SK-N-SH treated with all-trans-retinoic acid at 6 μM for 48 hours (cell line): Measurements from ENCODE around the gene ZNF618.
A peak's percentile ranks its signal among the peaks of the same experiment; 100 is the strongest.
"Not testable (repeated sequence)": the region's sequence is repeated elsewhere in the genome, so short reads cannot be mapped to it uniquely, and the experiment has no call there.

Source experiments
- ATAC-seq: fragments of 200-7000 bp; cut with Tn5 transposase; 3 replicates; pipeline ENCODE4 v1.9.1; 2020; ENCODE audit warnings: mild to moderate bottlenecking, moderate library complexity
- ARNTL ChIP-seq: fragments of 450-650 bp; formaldehyde crosslinking; IDR thresholded peaks from 2 replicates; pipeline ENCODE4 v1.5.0; 2020; ENCODE audit warnings: low read depth, mild to moderate bottlenecking, moderate library complexity, borderline replicate concordance
- BACH2 ChIP-seq: fragments of 250-450 bp; sonication (Bioruptor Pico); IDR thresholded peaks from 2 replicates; pipeline ENCODE4 v1.9.0; 2021; ENCODE audit warnings: mild to moderate bottlenecking, borderline replicate concordance
- CSDC2 ChIP-seq: fragments of 250-450 bp; sonication (Bioruptor Pico); IDR thresholded peaks from 2 replicates; pipeline ENCODE4 v1.5.0; 2020; ENCODE audit warnings: mild to moderate bottlenecking, moderate library complexity
- ESRRG ChIP-seq: fragments of 250-450 bp; sonication (Bioruptor Pico); IDR thresholded peaks from 2 replicates; pipeline ENCODE4 v1.6.1; 2021; ENCODE audit warnings: mild to moderate bottlenecking
- GLIS3 ChIP-seq: fragments of 250-450 bp; sonication (Bioruptor Pico); IDR thresholded peaks from 2 replicates; pipeline ENCODE4 v1.5.0; 2020; ENCODE audit warnings: mild to moderate bottlenecking, moderate library complexity
- OSR1 ChIP-seq: fragments of 250-450 bp; sonication (Bioruptor Pico); IDR thresholded peaks from 2 replicates; pipeline ENCODE4 v1.8.0; 2022; ENCODE audit warnings: moderate library complexity, mild to moderate bottlenecking, inconsistent platforms
- PPARA ChIP-seq: fragments of 250-450 bp; sonication (Bioruptor Pico); IDR thresholded peaks from 2 replicates; pipeline ENCODE4 v1.5.0; 2020; ENCODE audit warnings: mild to moderate bottlenecking, borderline replicate concordance
- RARB ChIP-seq: fragments of 250-450 bp; sonication (Bioruptor Pico); IDR thresholded peaks from 2 replicates; pipeline ENCODE4 v1.8.0; 2021; ENCODE audit warnings: mild to moderate bottlenecking, moderate library complexity
- SNAI2 ChIP-seq: fragments of 250-450 bp; sonication (Bioruptor Pico); IDR thresholded peaks from 2 replicates; pipeline ENCODE4 v1.5.0; 2020; ENCODE audit warnings: mild to moderate bottlenecking, moderate library complexity
- TCF4 ChIP-seq: fragments of 250-450 bp; sonication (Bioruptor Pico); IDR thresholded peaks from 2 replicates; pipeline ENCODE4 v1.8.0; 2021; ENCODE audit warnings: mild to moderate bottlenecking, moderate library complexity, borderline replicate concordance
- TOX ChIP-seq: fragments of 250-450 bp; sonication (Bioruptor Pico); IDR thresholded peaks from 2 replicates; pipeline ENCODE4 v1.8.0; 2021; ENCODE audit warnings: mild to moderate bottlenecking, moderate library complexity, borderline replicate concordance
- ZC3H10 ChIP-seq: fragments of 250-450 bp; sonication (Bioruptor Pico); IDR thresholded peaks from 2 replicates; pipeline ENCODE4 v1.5.1; 2021; ENCODE audit warnings: mild to moderate bottlenecking, moderate library complexity
- ZFP3 ChIP-seq: fragments of 250-450 bp; sonication (Bioruptor Pico); IDR thresholded peaks from 2 replicates; pipeline ENCODE4 v1.5.0; 2020; ENCODE audit warnings: mild to moderate bottlenecking, moderate library complexity
- ZFP30 ChIP-seq: fragments of 450-650 bp; formaldehyde crosslinking; IDR thresholded peaks from 2 replicates; pipeline ENCODE4 v1.5.0; 2022; ENCODE audit warnings: mild to moderate bottlenecking, moderate library complexity
- ZNF565 ChIP-seq: fragments of 450-650 bp; formaldehyde crosslinking; conservative IDR thresholded peaks from 2 replicates; pipeline ENCODE4 v1.5.0; 2020; ENCODE audit warnings: low read depth, mild to moderate bottlenecking, moderate library complexity
- ZNF70 ChIP-seq: fragments of 450-650 bp; formaldehyde crosslinking; IDR thresholded peaks from 2 replicates; pipeline ENCODE4 v1.5.0; 2020; ENCODE audit warnings: mild to moderate bottlenecking, moderate library complexity
- ZNF8 ChIP-seq: fragments of 450-650 bp; formaldehyde crosslinking; IDR thresholded peaks from 2 replicates; pipeline ENCODE4 v1.5.0; 2020; ENCODE audit warnings: mild to moderate bottlenecking, moderate library complexity
- TF ChIP-seq, protein P1 (sequence below): fragments of 250-450 bp; sonication (Bioruptor Pico); IDR thresholded peaks from 2 replicates; pipeline ENCODE4 v1.5.1; 2021; ENCODE audit warnings: mild to moderate bottlenecking, moderate library complexity
- TF ChIP-seq, protein P2 (sequence below): fragments of 250-450 bp; sonication (Bioruptor Pico); IDR thresholded peaks from 2 replicates; pipeline ENCODE4 v1.8.0; 2020; ENCODE audit warnings: mild to moderate bottlenecking, moderate library complexity, borderline replicate concordance
- TF ChIP-seq, protein P3 (sequence below): fragments of 250-450 bp; sonication (Bioruptor Pico); IDR thresholded peaks from 2 replicates; pipeline ENCODE4 v1.5.1; 2020; ENCODE audit warnings: low read depth, mild to moderate bottlenecking, moderate library complexity
- TF ChIP-seq, protein P4 (sequence below): fragments of 250-450 bp; sonication (Bioruptor Pico); IDR thresholded peaks from 2 replicates; pipeline ENCODE4 v1.8.0; 2021; ENCODE audit warnings: low read depth, mild to moderate bottlenecking, moderate library complexity, borderline replicate concordance
- TF ChIP-seq, protein P5 (sequence below): fragments of 250-450 bp; sonication (Bioruptor Pico); IDR thresholded peaks from 2 replicates; pipeline ENCODE4 v1.5.0; 2020; ENCODE audit warnings: mild to moderate bottlenecking, moderate library complexity

Gene ZNF618

DNA sequence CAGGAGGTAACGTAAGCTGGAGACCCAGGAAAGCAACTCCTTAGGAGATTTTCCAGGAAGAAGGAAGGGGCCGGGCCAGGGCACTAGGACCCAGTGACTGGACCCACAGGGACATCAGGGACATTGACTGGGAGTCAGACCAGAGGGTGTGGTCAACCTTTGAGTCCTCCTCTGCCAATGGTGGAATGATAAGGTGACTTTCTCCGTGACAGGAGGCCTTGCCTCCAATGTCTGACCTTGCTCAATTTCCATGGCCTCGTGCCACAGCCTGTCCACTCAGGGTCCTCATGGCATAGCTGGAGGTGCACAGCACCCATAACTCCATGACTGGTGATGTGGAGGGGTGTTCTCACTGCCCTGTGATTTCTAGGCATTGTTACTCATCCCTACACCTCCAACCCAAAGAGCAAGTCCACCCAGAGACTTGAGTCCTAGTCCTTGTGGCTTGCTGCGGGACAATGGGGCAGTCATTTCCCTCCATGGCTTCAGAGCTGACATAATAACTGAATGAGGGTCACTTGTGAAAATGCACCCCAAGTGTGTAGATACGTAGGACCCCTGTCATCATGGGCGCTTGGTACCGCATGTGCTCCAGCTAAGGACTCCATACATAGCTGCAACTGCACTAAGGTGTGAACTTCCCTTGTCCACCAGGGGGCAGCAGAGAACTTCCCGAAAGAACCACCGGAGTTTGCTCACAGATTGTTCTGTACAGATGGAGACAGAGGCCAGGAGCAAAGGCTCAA is 206.1 kb downstream of the ZNF618 start:
- ATAC-seq: peak; percentile 99
- TF ChIP-seq ZNF70 (CRISPR knock-in tag): no peak
- TF ChIP-seq BACH2 (CRISPR knock-in tag): no peak
- no peak for TF ChIP-seq RARB
- no peak for TF ChIP-seq GLIS3 (CRISPR knock-in tag)
- TF ChIP-seq ARNTL (CRISPR knock-in tag): no peak
- TF ChIP-seq OSR1 (CRISPR knock-in tag): no peak
- TF ChIP-seq ZFP30 (CRISPR knock-in tag): no peak
- TF ChIP-seq TCF4 (CRISPR knock-in tag): no peak
- TF ChIP-seq ZFP3 (CRISPR knock-in tag): no peak
- TF ChIP-seq, protein P1, sequence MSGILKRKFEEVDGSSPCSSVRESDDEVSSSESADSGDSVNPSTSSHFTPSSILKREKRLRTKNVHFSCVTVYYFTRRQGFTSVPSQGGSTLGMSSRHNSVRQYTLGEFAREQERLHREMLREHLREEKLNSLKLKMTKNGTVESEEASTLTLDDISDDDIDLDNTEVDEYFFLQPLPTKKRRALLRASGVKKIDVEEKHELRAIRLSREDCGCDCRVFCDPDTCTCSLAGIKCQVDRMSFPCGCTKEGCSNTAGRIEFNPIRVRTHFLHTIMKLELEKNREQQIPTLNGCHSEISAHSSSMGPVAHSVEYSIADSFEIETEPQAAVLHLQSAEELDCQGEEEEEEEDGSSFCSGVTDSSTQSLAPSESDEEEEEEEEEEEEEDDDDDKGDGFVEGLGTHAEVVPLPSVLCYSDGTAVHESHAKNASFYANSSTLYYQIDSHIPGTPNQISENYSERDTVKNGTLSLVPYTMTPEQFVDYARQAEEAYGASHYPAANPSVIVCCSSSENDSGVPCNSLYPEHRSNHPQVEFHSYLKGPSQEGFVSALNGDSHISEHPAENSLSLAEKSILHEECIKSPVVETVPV (CRISPR knock-in tag): no peak
- TF ChIP-seq SNAI2: no peak
- TF ChIP-seq TOX (CRISPR knock-in tag): no peak
- TF ChIP-seq, protein P2, sequence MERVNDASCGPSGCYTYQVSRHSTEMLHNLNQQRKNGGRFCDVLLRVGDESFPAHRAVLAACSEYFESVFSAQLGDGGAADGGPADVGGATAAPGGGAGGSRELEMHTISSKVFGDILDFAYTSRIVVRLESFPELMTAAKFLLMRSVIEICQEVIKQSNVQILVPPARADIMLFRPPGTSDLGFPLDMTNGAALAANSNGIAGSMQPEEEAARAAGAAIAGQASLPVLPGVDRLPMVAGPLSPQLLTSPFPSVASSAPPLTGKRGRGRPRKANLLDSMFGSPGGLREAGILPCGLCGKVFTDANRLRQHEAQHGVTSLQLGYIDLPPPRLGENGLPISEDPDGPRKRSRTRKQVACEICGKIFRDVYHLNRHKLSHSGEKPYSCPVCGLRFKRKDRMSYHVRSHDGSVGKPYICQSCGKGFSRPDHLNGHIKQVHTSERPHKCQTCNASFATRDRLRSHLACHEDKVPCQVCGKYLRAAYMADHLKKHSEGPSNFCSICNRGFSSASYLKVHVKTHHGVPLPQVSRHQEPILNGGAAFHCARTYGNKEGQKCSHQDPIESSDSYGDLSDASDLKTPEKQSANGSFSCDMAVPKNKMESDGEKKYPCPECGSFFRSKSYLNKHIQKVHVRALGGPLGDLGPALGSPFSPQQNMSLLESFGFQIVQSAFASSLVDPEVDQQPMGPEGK (CRISPR knock-in tag): no peak
- TF ChIP-seq ZNF565 (CRISPR knock-in tag): no peak

DNA sequence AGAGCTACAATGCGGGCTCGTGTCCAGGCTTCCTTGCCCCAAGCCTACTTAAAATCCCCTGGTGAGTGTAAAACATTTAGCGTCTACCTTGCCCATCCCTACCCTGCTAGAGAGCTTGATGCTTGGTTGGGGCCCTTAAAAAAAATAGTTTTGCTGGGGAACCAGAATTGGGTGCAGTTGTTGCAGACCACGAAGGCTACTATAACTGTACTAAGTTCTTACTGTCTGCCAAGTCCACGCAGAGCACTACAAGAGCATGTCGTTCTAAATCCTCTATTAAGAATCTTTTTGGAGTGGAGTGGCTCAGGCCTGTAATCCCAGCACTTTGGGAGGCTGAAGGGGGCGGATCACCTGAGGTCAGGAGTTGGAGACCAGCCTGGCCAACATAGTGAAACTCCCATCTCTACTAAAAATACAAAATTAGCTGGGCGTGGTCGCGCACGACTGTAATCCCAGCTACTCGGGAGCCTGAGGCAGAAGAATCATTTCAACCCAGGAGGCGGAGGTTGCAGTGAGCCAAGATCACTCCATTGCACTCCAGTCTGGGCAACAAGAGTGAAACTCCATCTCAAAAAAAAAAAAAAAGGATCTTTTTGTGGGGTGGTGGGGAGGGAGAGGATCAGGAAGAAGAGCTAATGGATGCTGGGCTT is 206.8 kb downstream of the ZNF618 start:
- ATAC-seq: not testable (repeated sequence)

DNA sequence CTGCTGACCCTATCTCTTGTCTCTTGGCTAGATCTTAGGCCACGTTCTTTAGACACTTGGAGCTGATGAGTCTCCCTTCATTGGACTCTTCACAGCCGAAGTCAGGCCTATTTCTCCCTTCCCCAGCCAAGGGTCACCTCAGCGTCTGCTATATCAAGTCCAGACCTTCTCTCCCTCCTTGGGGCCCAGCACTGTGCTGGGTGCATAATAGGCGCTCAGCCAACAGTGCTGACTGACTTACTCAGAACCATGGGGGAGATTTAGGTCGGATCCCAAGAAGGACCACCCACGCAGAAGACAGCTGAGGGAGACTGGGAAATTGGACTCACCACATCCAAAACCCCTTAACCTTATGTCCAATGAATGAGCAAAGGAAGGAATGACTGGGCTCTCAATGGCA is 207.6 kb downstream of the ZNF618 start:
- no peak for TF ChIP-seq TOX (CRISPR knock-in tag)
- no peak for TF ChIP-seq GLIS3 (CRISPR knock-in tag)
- no peak for TF ChIP-seq ZNF565 (CRISPR knock-in tag)
- TF ChIP-seq, protein P3, sequence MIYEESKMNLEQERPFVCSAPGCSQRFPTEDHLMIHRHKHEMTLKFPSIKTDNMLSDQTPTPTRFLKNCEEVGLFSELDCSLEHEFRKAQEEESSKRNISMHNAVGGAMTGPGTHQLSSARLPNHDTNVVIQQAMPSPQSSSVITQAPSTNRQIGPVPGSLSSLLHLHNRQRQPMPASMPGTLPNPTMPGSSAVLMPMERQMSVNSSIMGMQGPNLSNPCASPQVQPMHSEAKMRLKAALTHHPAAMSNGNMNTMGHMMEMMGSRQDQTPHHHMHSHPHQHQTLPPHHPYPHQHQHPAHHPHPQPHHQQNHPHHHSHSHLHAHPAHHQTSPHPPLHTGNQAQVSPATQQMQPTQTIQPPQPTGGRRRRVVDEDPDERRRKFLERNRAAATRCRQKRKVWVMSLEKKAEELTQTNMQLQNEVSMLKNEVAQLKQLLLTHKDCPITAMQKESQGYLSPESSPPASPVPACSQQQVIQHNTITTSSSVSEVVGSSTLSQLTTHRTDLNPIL (CRISPR knock-in tag): no peak
- TF ChIP-seq, protein P4, sequence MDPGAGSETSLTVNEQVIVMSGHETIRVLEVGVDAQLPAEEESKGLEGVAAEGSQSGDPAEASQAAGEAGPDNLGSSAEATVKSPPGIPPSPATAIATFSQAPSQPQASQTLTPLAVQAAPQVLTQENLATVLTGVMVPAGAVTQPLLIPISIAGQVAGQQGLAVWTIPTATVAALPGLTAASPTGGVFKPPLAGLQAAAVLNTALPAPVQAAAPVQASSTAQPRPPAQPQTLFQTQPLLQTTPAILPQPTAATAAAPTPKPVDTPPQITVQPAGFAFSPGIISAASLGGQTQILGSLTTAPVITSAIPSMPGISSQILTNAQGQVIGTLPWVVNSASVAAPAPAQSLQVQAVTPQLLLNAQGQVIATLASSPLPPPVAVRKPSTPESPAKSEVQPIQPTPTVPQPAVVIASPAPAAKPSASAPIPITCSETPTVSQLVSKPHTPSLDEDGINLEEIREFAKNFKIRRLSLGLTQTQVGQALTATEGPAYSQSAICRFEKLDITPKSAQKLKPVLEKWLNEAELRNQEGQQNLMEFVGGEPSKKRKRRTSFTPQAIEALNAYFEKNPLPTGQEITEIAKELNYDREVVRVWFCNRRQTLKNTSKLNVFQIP: no peak
- TF ChIP-seq PPARA (CRISPR knock-in tag): no peak
- TF ChIP-seq CSDC2 (CRISPR knock-in tag): no peak
- TF ChIP-seq ZC3H10: no peak
- no peak for TF ChIP-seq RARB
- no peak for TF ChIP-seq ZFP3 (CRISPR knock-in tag)
- TF ChIP-seq ZNF8: no peak
- no peak for TF ChIP-seq ESRRG
- no peak for TF ChIP-seq ZFP30 (CRISPR knock-in tag)
- TF ChIP-seq, protein P5, sequence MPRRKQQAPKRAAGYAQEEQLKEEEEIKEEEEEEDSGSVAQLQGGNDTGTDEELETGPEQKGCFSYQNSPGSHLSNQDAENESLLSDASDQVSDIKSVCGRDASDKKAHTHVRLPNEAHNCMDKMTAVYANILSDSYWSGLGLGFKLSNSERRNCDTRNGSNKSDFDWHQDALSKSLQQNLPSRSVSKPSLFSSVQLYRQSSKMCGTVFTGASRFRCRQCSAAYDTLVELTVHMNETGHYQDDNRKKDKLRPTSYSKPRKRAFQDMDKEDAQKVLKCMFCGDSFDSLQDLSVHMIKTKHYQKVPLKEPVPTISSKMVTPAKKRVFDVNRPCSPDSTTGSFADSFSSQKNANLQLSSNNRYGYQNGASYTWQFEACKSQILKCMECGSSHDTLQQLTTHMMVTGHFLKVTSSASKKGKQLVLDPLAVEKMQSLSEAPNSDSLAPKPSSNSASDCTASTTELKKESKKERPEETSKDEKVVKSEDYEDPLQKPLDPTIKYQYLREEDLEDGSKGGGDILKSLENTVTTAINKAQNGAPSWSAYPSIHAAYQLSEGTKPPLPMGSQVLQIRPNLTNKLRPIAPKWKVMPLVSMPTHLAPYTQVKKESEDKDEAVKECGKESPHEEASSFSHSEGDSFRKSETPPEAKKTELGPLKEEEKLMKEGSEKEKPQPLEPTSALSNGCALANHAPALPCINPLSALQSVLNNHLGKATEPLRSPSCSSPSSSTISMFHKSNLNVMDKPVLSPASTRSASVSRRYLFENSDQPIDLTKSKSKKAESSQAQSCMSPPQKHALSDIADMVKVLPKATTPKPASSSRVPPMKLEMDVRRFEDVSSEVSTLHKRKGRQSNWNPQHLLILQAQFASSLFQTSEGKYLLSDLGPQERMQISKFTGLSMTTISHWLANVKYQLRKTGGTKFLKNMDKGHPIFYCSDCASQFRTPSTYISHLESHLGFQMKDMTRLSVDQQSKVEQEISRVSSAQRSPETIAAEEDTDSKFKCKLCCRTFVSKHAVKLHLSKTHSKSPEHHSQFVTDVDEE: no peak
- no peak for TF ChIP-seq ARNTL (CRISPR knock-in tag)
- TF ChIP-seq, protein P1 (CRISPR knock-in tag): no peak
- TF ChIP-seq, all 23 proteins: peak for 0

More for the DNA sequence above, 207.6 kb downstream of the ZNF618 start:
- ATAC-seq: no peak
